Osteoblast (primary cell): ENCODE results near the gene CXXC4. TPM values are rescaled to one million over a fixed set of nuclear protein-coding genes. Genes with fewer than 3 reads are reported as not detected.
A peak's percentile ranks its signal among the peaks of the same experiment; 100 is the strongest.

Experiments
- DNase-seq: peaks from one replicate; pipeline ENCODE4 v3.0.0; 2011; ENCODE audit warnings: low spot score, mixed read lengths; ENCODE audit not compliant: insufficient read length; ENCODE audit errors: missing footprints
- H2AFZ ChIP-seq: 2 replicates; pipeline ENCODE4 v1.6.0; 2011; ENCODE audit warnings: mild to moderate bottlenecking, low read length
- H3K27ac ChIP-seq: 2 replicates; pipeline ENCODE4 v1.5.1; 2011; ENCODE audit warnings: mild to moderate bottlenecking, low read depth, low read length, moderate library complexity
- H3K27me3 ChIP-seq: 2 replicates; pipeline ENCODE4 v1.6.0; 2012; ENCODE audit warnings: mild to moderate bottlenecking, control low read depth, inconsistent platforms, low read length, moderate library complexity; ENCODE audit not compliant: insufficient read depth
- H3K36me3 ChIP-seq: 2 replicates; pipeline ENCODE4 v1.5.1; 2011; ENCODE audit warnings: mild to moderate bottlenecking, low read length, control low read depth, moderate library complexity; ENCODE audit not compliant: insufficient read depth
- H3K4me1 ChIP-seq: 2 replicates; pipeline ENCODE4 v1.5.1; 2011; ENCODE audit warnings: mild to moderate bottlenecking, low read length, control low read depth, moderate library complexity; ENCODE audit not compliant: insufficient read depth
- H3K4me2 ChIP-seq: 2 replicates; pipeline ENCODE4 v1.6.0; 2011; ENCODE audit warnings: mild to moderate bottlenecking, low read length; ENCODE audit not compliant: insufficient read depth
- H3K4me3 ChIP-seq: fragments of 200-600 bp; sonication (generic); 3 replicates; pipeline ENCODE4 v1.5.1; 2012; ENCODE audit warnings: mild to moderate bottlenecking, low read length, inconsistent platforms; ENCODE audit not compliant: insufficient read depth
- H3K79me2 ChIP-seq: 2 replicates; pipeline ENCODE4 v1.6.0; 2012; ENCODE audit warnings: mild to moderate bottlenecking, low read length, control low read depth, inconsistent platforms; ENCODE audit not compliant: insufficient read depth
- H3K9me3 ChIP-seq: 2 replicates; pipeline ENCODE4 v1.5.1; 2011; ENCODE audit warnings: low read depth, low read length, control low read depth
- H4K20me1 ChIP-seq: 2 replicates; pipeline ENCODE4 v1.6.0; 2012; ENCODE audit warnings: mild to moderate bottlenecking, low read length, control low read depth; ENCODE audit not compliant: insufficient read depth
- CTCF ChIP-seq: IDR thresholded peaks from 2 replicates; pipeline ENCODE4 v1.5.1; 2011; ENCODE audit warnings: mild to moderate bottlenecking, low read depth, low read length, moderate library complexity; ENCODE audit errors: extremely low read depth
- total RNA-seq: library from RNA; depleted of rRNA; stranded (reverse); fragments of >200 nt; gene quantifications from 2 replicates; pipeline ENCODE4 v1.2.3, GENCODE V29; 2012

CXXC4 gene
- total RNA-seq, 1 donor: not detected

GRCh38 chr4:104490770-104491480 is 3.8 kb downstream of the CXXC4 start:
- no peak for TF ChIP-seq CTCF
- no peaks in the 10 kb centered on the region for H3K36me3 ChIP-seq
- no peak overlapping the region for H3K27ac ChIP-seq
- peaks cover 15% of the 10 kb centered on the region for H3K27me3 ChIP-seq
- no peaks in the 10 kb centered on the region for H4K20me1 ChIP-seq
- peak; percentile 90 for DNase-seq
- peak overlapping the region; percentile 51 for H3K4me3 ChIP-seq
- peaks cover 5% of the 10 kb centered on the region for H3K4me1 ChIP-seq
- peak overlapping the region; percentile 75 for H3K4me2 ChIP-seq
- peak overlapping the region; percentile 25 for H2AFZ ChIP-seq
- H3K9me3 ChIP-seq: no peaks in the 10 kb centered on the region
- H3K79me2 ChIP-seq: no peaks in the 10 kb centered on the region

- no peaks in the 10 kb centered on the region for H3K79me2 ChIP-seq
- peaks cover 5% of the 10 kb centered on the region for H3K4me1 ChIP-seq
- H3K27ac ChIP-seq: no peak overlapping the region
- no peak overlapping the region for H2AFZ ChIP-seq
- peaks cover 15% of the 10 kb centered on the region for H3K27me3 ChIP-seq
- H3K4me2 ChIP-seq: peak overlapping the region; percentile 75
- no peaks in the 10 kb centered on the region for H3K9me3 ChIP-seq
- no peak overlapping the region for H3K4me3 ChIP-seq
- H4K20me1 ChIP-seq: no peaks in the 10 kb centered on the region
- peak; percentile 60 for DNase-seq
- no peak for TF ChIP-seq CTCF
- no peaks in the 10 kb centered on the region for H3K36me3 ChIP-seq
Measured at GRCh38 chr4:104490096-104490769, 4.5 kb downstream of the CXXC4 start.

- H3K4me3 ChIP-seq: no peak overlapping the region
- H3K36me3 ChIP-seq: no peaks in the 10 kb centered on the region
- no peak overlapping the region for H3K4me2 ChIP-seq
- no peak overlapping the region for H2AFZ ChIP-seq
- peaks cover 15% of the 10 kb centered on the region for H3K27me3 ChIP-seq
- DNase-seq: peak; percentile 27
- H4K20me1 ChIP-seq: no peaks in the 10 kb centered on the region
- peaks cover 5% of the 10 kb centered on the region for H3K4me1 ChIP-seq
- no peaks in the 10 kb centered on the region for H3K9me3 ChIP-seq
- TF ChIP-seq CTCF: no peak
- no peak overlapping the region for H3K27ac ChIP-seq
- H3K79me2 ChIP-seq: no peaks in the 10 kb centered on the region
Measured at GRCh38 chr4:104489731-104490095, 5.0 kb downstream of the CXXC4 start.

DNA sequence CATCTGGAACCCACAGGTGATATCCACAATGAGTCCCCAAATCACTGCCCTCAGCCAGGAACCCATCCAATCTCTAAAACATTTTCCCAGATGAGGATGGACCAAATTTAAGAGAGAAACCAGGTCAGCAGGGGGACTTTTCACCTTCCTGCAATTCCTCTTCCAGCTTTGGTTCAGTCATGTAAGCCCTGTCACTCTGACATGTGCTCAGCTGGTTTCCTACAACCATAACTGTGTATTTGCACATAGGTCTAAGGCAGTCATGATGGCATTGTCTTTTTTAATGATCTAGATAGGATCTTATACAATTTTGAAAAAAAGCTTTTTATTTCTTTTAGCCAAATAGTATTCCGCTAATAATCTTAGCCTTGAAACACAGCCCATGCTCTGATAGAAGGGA is 6.5 kb downstream of the CXXC4 start:
- H3K4me2 ChIP-seq: no peak overlapping the region
- no peaks in the 10 kb centered on the region for H3K36me3 ChIP-seq
- no peaks in the 10 kb centered on the region for H3K9me3 ChIP-seq
- H3K4me1 ChIP-seq: peaks cover 5% of the 10 kb centered on the region
- no peaks in the 10 kb centered on the region for H3K79me2 ChIP-seq
- DNase-seq: no peak
- no peak overlapping the region for H2AFZ ChIP-seq
- no peak for TF ChIP-seq CTCF
- H3K27ac ChIP-seq: no peak overlapping the region
- H3K4me3 ChIP-seq: no peak overlapping the region
- no peaks in the 10 kb centered on the region for H4K20me1 ChIP-seq
- H3K27me3 ChIP-seq: peaks cover 7% of the 10 kb centered on the region
